Peyer's patch (tissue), 4 donors: ENCODE results near the gene RCOR1. TPM values are rescaled to one million over a fixed set of nuclear protein-coding genes. Genes with fewer than 3 reads are reported as not detected.

Experiments
- DNase-seq, 3 donors: peaks; one replicate each; pipeline ENCODE4 v3.0.0-alpha.2; 2017 to 2019
- H3K27ac ChIP-seq, 4 donors: fragments of 200-600 bp; sonication (generic); one replicate each; pipeline ENCODE4 v1.5.1; 2016 to 2019
- H3K27me3 ChIP-seq, 2 donors: fragments of 200-600 bp; sonication (generic); one replicate each; pipeline ENCODE4 v1.5.1; 2019
- H3K36me3 ChIP-seq, 3 donors: fragments of 200-600 bp; sonication (generic); one replicate each; pipeline ENCODE4 v1.5.1; 2016 to 2019
- H3K4me1 ChIP-seq, 4 donors: fragments of 200-600 bp; sonication (generic); one replicate each; pipeline ENCODE4 v1.5.1; 2016 to 2019
- H3K4me3 ChIP-seq, 4 donors: fragments of 200-600 bp; sonication (generic); 1 replicate in 3 of 4; 2 replicates in 1 of 4; pipeline ENCODE4 v1.5.1; 2016 to 2019; ENCODE audit warnings: mild to moderate bottlenecking in 1 of 4
- H3K9me3 ChIP-seq, 4 donors: fragments of 200-600 bp; sonication (generic); one replicate each; pipeline ENCODE4 v1.5.1; 2016 to 2019; ENCODE audit warnings: mild to moderate bottlenecking in 1 of 4
- CTCF ChIP-seq, 6 experiments: fragments of 450-650 bp in 4 of 6; fragments of 200-600 bp in 2 of 6; sonication (generic) in 1 of 6; IDR thresholded peaks; one replicate each; pipeline ENCODE4 v1.5.1; 2017 to 2019; ENCODE audit warnings: antibody characterized with exemption in 6 of 6, mild to moderate bottlenecking in 3 of 6, moderate library complexity in 1 of 6
- POLR2A ChIP-seq, 2 donors: fragments of 450-650 bp; IDR thresholded peaks; one replicate each; pipeline ENCODE4 v1.5.1; 2017; ENCODE audit warnings: antibody characterized with exemption in 2 of 2, mild to moderate bottlenecking in 2 of 2, moderate library complexity in 2 of 2
- total RNA-seq, 4 donors: library from RNA; depleted of rRNA; stranded (reverse); fragments of >200 nt; gene quantifications; one replicate each; pipeline ENCODE4 v1.1.0, GENCODE V29; 2016

The RCOR1 gene
- total RNA-seq = 10 to 100 TPM; 16.5 to 26.3 (median 21.1) TPM

GRCh38 chr14:102591944-102592762 is at the start of gene RCOR1:
RCOR1 (plus strand) TSS chr14:102592649; CDS start chr14:102592887, 238 bp downstream.
- Histone ChIP-seq H3K9me3 (no peaks in the 10 kb centered on the region), H3K36me3 (no peaks in the 10 kb centered on the region), H3K4me3 (peak within 1 kb of the TSS; percentile 92 to 98 (median 95)), H3K4me1 (peaks cover 0 to 27% (median 3%) of the 10 kb centered on the region in 4 donors), H3K27me3 (no peaks in the 10 kb centered on the region), H3K27ac (peak within 1 kb of the TSS; percentile 97 to 100 (median 99))
- DNase-seq = peak; percentile 98 to 99 (median 99)
- TF ChIP-seq CTCF (IDR thresholded peaks at IDR 0.05) = no peak
- peak; percentile 31 to 66 for TF ChIP-seq POLR2A (IDR thresholded peaks at IDR 0.05)

GRCh38 chr14:102544046-102544746 is 48.3 kb upstream of the RCOR1 start:
- Histone ChIP-seq H3K4me3 (peak overlapping the region in 3 of 4 donors; percentile 40 to 48 (median 43)), H3K27me3 (no peaks in the 10 kb centered on the region)
- TF ChIP-seq POLR2A (IDR thresholded peaks at IDR 0.05) (no peak), CTCF (IDR thresholded peaks at IDR 0.05) (no peak)

GRCh38 chr14:102544747-102545460 is 47.5 kb upstream of the RCOR1 start:
- Histone ChIP-seq H3K4me1 (peaks cover 0 to 28% (median 6%) of the 10 kb centered on the region in 4 donors), H3K36me3 (no peaks in the 10 kb centered on the region), H3K9me3 (no peaks in the 10 kb centered on the region), H3K27ac (peak overlapping the region in 3 of 4 donors; percentile 81 to 89 (median 89)), H3K4me3 (peak overlapping the region; percentile 24 to 48 (median 42)), H3K27me3 (no peaks in the 10 kb centered on the region)
- DNase-seq = peak in 2 of 3 donors; percentile 86 to 90
- TF ChIP-seq POLR2A (IDR thresholded peaks at IDR 0.05) (peak; percentile 44 to 75), CTCF (IDR thresholded peaks at IDR 0.05) (no peak)

More at GRCh38 chr14:102544046-102544746, 48.3 kb upstream of the RCOR1 start:
- DNase-seq = no peak
- Histone ChIP-seq H3K9me3 (no peaks in the 10 kb centered on the region), H3K4me1 (peaks cover 0 to 32% (median 6%) of the 10 kb centered on the region in 4 donors), H3K27ac (peak overlapping the region in 3 of 4 donors; percentile 81 to 89 (median 89)), H3K36me3 (no peaks in the 10 kb centered on the region)

DNA sequence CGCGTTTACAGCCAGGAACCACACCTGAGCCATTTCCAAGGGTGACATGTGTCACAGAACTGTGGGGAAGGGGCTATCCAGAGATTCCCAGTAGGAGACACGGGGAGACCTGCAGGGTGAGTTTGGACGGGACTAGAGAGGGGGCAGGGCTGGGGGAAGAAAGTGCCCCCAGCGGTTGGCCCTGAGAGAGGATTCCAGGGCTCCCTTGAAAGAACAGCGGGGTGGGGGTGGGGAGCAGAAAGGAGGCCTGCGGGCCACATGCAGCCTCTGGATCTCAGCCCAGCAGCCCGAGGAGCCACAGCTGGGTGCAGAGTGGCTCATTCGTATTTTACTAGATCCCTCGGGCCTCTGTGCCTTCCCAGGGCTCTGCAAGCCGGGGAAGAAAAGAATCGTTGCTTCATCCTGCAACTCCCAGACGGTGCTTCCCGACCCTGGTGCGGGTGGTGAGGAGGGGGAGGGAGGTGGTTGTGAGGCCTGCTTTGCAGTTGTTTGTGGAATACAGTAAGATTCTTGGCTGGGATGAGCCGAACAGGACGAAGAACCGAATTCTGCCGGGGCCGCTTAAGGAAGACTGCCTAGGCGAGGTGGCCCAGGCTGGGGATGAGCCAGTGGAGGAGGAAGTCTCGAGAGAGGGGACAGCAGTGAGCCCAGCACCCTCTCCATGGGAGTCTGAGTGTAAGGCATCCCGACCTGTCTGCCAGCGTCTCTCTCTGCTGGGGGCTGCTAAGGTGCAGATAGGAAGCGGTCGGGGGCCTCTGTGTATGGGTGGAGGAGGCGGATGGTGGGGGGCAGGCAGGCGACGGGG is 46.8 kb upstream of the RCOR1 start:
- Histone ChIP-seq H3K4me1 (peaks cover 0 to 24% (median 6%) of the 10 kb centered on the region in 4 donors), H3K36me3 (no peaks in the 10 kb centered on the region), H3K4me3 (peak overlapping the region in 3 of 4 donors; percentile 10 to 48 (median 43)), H3K27me3 (no peaks in the 10 kb centered on the region), H3K27ac (peak overlapping the region in 3 of 4 donors; percentile 81 to 89 (median 89)), H3K9me3 (no peaks in the 10 kb centered on the region)
- peak in 1 of 3 donors; percentile 72 for DNase-seq
- TF ChIP-seq CTCF (IDR thresholded peaks at IDR 0.05) (peak in 2 of 6 experiments; percentile 17 to 22), POLR2A (IDR thresholded peaks at IDR 0.05) (no peak)
